SK-N-SH (cell line): ENCODE measurements around the gene COL12A1. TPM values are rescaled to one million over a fixed set of nuclear protein-coding genes. Genes with fewer than 3 reads are reported as not detected.

ENCODE experiments used
- CTCF ChIA-PET: fragments of 300-600, 350-600 bp; formaldehyde crosslinking; extraction: SDS; loops from one replicate; lab custom pipeline; 2021; lab: Yijun Ruan, JAX
- POLR2A ChIA-PET: fragments of 350-600 bp; sonication (Branson Sonifier 250); formaldehyde crosslinking; extraction: SDS; loops from one replicate; lab custom pipeline; 2020; ENCODE audit warnings: antibody characterized with exemption, inconsistent platforms; lab: Yijun Ruan, JAX
- DNase-seq: peaks from one replicate; pipeline ENCODE4 v3.0.0; 2012
- H2AFZ ChIP-seq: fragments of 200-600 bp; sonication (generic); 2 replicates; pipeline ENCODE4 v1.8.1; 2016; ENCODE audit warnings: antibody characterized with exemption, mild to moderate bottlenecking, low read depth
- H3F3A ChIP-seq: fragments of 200-600 bp; sonication (generic); replicated peaks from 2 replicates; pipeline ENCODE3; 2016; ENCODE audit warnings: antibody characterized with exemption, mild to moderate bottlenecking; ENCODE audit not compliant: insufficient read depth
- H3K27ac ChIP-seq, 2 experiments: fragments of 200-500 bp in 1 of 2; fragments of 200-600 bp in 1 of 2; sonication (Bioruptor generic) in 1 of 2; sonication (generic), shearing (Covaris generic) in 1 of 2; 2 replicates each; pipeline versions ENCODE4 v1.5.1 to v1.6.1; 2014 to 2016; ENCODE audit warnings: low read depth in 2 of 2, inconsistent platforms in 1 of 2, low read length in 1 of 2, mild to moderate bottlenecking in 1 of 2, mixed read lengths in 1 of 2
- H3K27me3 ChIP-seq: fragments of 200-600 bp; sonication (generic), shearing (Covaris generic); 2 replicates; pipeline ENCODE4 v1.6.1; 2016; ENCODE audit warnings: mixed run types; ENCODE audit not compliant: insufficient read depth
- H3K36me3 ChIP-seq, 2 experiments: fragments of 200-500 bp in 1 of 2; fragments of 200-600 bp in 1 of 2; sonication (Bioruptor generic) in 1 of 2; sonication (generic) in 1 of 2; replicated peaks in 1 of 2; 2 replicates each; pipeline versions ENCODE3 to v1.5.1; 2014 to 2016; ENCODE audit warnings: low read length in 1 of 2, mild to moderate bottlenecking in 1 of 2; ENCODE audit not compliant: insufficient read depth in 2 of 2, control insufficient read depth in 1 of 2
- H3K4me1 ChIP-seq, 2 experiments: fragments of 200-500 bp in 1 of 2; fragments of 200-600 bp in 1 of 2; sonication (Bioruptor generic) in 1 of 2; sonication (generic), shearing (Covaris generic) in 1 of 2; 2 replicates each; pipeline versions ENCODE4 v1.5.1 to v1.6.1; 2014 to 2016; ENCODE audit warnings: low read depth in 1 of 2, low read length in 1 of 2, mixed run types in 1 of 2; ENCODE audit not compliant: insufficient read depth in 2 of 2, control insufficient read depth in 1 of 2
- H3K4me2 ChIP-seq: fragments of 200-600 bp; sonication (generic), shearing (Covaris generic); 2 replicates; pipeline ENCODE4 v1.6.1; 2017; ENCODE audit warnings: mixed run types
- H3K4me3 ChIP-seq, 2 experiments: fragments of 200-500 bp in 1 of 2; fragments of 200-600 bp in 1 of 2; sonication (Bioruptor generic) in 1 of 2; sonication (generic), shearing (Covaris generic) in 1 of 2; 2 replicates each; pipeline versions ENCODE4 v1.5.1 to v1.8.1; 2014 to 2016; ENCODE audit warnings: low read depth in 2 of 2, inconsistent platforms in 1 of 2, low read length in 1 of 2, mild to moderate bottlenecking in 1 of 2, mixed read lengths in 1 of 2, moderate library complexity in 1 of 2
- H3K79me2 ChIP-seq: fragments of 200-600 bp; sonication (generic); 2 replicates; pipeline ENCODE4 v1.8.1; 2017; ENCODE audit warnings: mild to moderate bottlenecking; ENCODE audit not compliant: insufficient read depth
- H3K9ac ChIP-seq: fragments of 200-600 bp; sonication (generic); 2 replicates; pipeline ENCODE4 v1.6.1; 2017; ENCODE audit warnings: mixed run types
- H3K9me2 ChIP-seq: fragments of 200-600 bp; sonication (generic); 2 replicates; pipeline ENCODE4 v1.6.1; 2017; ENCODE audit warnings: mixed run types
- H3K9me3 ChIP-seq: fragments of 200-600 bp; sonication (generic); 2 replicates; pipeline ENCODE4 v1.6.1; 2017; ENCODE audit warnings: mixed run types, mild to moderate bottlenecking, moderate library complexity
- H4K20me1 ChIP-seq: fragments of 200-600 bp; sonication (generic); 2 replicates; pipeline ENCODE4 v1.6.1; 2017; ENCODE audit warnings: mild to moderate bottlenecking, mixed run types; ENCODE audit not compliant: insufficient read depth
- CHD2 ChIP-seq: fragments of 150-350 bp; IDR thresholded peaks from 2 replicates; pipeline ENCODE4 v1.6.1; 2018; ENCODE audit warnings: low read length; ENCODE audit not compliant: partially characterized antibody
- EP300 ChIP-seq, 2 experiments: IDR thresholded peaks; 2 replicates each; pipeline versions ENCODE4 v1.4.0 to v1.6.1; 2012; ENCODE audit warnings: borderline replicate concordance in 1 of 2, low read depth in 1 of 2, low read length in 1 of 2
- EZH2phosphoT487 ChIP-seq: fragments of 200-600 bp; sonication (generic); IDR thresholded peaks from 2 replicates; pipeline ENCODE4 v1.6.1; 2017; ENCODE audit warnings: low read depth, mixed run types, mild to moderate bottlenecking, antibody characterized with exemption, moderate library complexity, borderline replicate concordance
- FOXJ3 ChIP-seq: sonication (generic); formaldehyde crosslinking; IDR thresholded peaks from 2 replicates; pipeline ENCODE4 v1.5.1; 2020; ENCODE audit warnings: mild to moderate bottlenecking, missing genetic modification reagents
- FOXM1 ChIP-seq: IDR thresholded peaks from 2 replicates; pipeline ENCODE4 v1.4.0; 2012; ENCODE audit warnings: low read depth, mild to moderate bottlenecking
- GABPA ChIP-seq: IDR thresholded peaks from 2 replicates; pipeline ENCODE4 v1.4.0; 2012; ENCODE audit warnings: low read depth, mild to moderate bottlenecking
- MEF2A ChIP-seq: IDR thresholded peaks from 2 replicates; pipeline ENCODE4 v1.4.0; 2012; ENCODE audit warnings: low read depth, borderline replicate concordance
- MXI1 ChIP-seq: IDR thresholded peaks from 2 replicates; pipeline ENCODE4 v1.6.1; 2012; ENCODE audit warnings: mild to moderate bottlenecking, low read depth, low read length, improper control_type of control experiment
- NRF1 ChIP-seq: IDR thresholded peaks from 2 replicates; pipeline ENCODE4 v1.6.1; 2012; ENCODE audit warnings: low read depth, mild to moderate bottlenecking, low read length
- POLR2AphosphoS5 ChIP-seq: IDR thresholded peaks from 2 replicates; pipeline ENCODE4 v1.6.1; 2012; ENCODE audit warnings: low read depth, low read length
- SMC3 ChIP-seq: IDR thresholded peaks from 2 replicates; pipeline ENCODE4 v1.6.1; 2012; ENCODE audit warnings: low read depth, low read length, improper control_type of control experiment
- TAF1 ChIP-seq: IDR thresholded peaks from 2 replicates; pipeline ENCODE4 v1.6.1; 2012; ENCODE audit warnings: low read depth, mild to moderate bottlenecking, low read length, moderate library complexity, borderline replicate concordance
- TCF12 ChIP-seq: IDR thresholded peaks from 2 replicates; pipeline ENCODE4 v1.4.0; 2012
- WGBS: methylation state at CpG from one replicate; pipeline ENCODE4 v1.1.6; 2017; ENCODE audit warnings: low lambda C conversion rate; 5-methylcytosine and 5-hydroxymethylcytosine counted together
- polyA plus RNA-seq, 3 experiments: library from polyadenylated mRNA; depleted of rRNA; stranded (reverse); fragments of >200 nt; gene quantifications; 2 replicates each; pipeline ENCODE4 v1.2.3, GENCODE V29; 2012
- TF ChIP-seq, protein P1 (sequence below): IDR thresholded peaks from 2 replicates; pipeline ENCODE4 v1.4.0; 2012; ENCODE audit warnings: low read depth

The COL12A1 gene
- polyA plus RNA-seq, 1 of the 3 experiments (the other 2 are of a cell fraction): 0.03 TPM

DNA sequence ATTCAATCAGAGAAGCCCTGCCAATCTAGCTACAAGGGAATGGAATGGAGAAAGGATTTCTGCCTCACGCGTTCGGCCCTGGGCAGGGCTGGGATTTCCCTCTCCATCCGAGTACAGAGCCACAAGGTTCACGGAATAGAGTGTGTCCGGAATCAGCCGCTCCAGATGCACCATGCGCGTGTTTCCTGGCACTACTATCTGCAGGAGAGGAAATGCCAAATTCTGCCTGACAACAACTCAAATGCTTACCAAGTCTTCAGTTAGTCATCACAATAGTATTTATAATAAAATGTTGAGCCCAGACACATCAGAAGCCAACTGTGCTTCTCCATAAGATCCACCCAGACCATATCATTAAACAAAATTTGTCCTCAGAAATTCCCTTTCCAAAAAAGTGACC is 75.1 kb downstream of the COL12A1 start:
- Histone ChIP-seq H3K9me3 (0 out of 2 replicates have a peak, but pooled peaks cover 3% of the 10 kb centered on the region), H4K20me1 (0 out of 2 replicates have a peak, but pooled peaks cover 3% of the 10 kb centered on the region), H3K4me3 (no peak overlapping the region), H3K27ac (no peak overlapping the region), H3K9ac (no peak overlapping the region), H3K4me2 (no peak overlapping the region), H3K4me1 (no peaks in the 10 kb centered on the region)
- no peak for DNase-seq
- 34% methylated on average over 9 of the region's 9 CpGs for WGBS
- CTCF ChIA-PET: no interaction called here
- TF ChIP-seq TCF12 (no peak), FOXM1 (no peak), EZH2phosphoT487 (no peak), CHD2 (no peak), TAF1 (no peak), POLR2AphosphoS5 (no peak), GABPA (no peak)
- TF ChIP-seq, protein P1, sequence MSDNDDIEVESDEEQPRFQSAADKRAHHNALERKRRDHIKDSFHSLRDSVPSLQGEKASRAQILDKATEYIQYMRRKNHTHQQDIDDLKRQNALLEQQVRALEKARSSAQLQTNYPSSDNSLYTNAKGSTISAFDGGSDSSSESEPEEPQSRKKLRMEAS: no peak
- TF ChIP-seq, all 33 proteins: peak for 0
- Histone ChIP-seq H3K79me2 (no peaks in the 10 kb centered on the region), H3K27me3 (peaks cover 5% of the 10 kb centered on the region), H2AFZ (no peak overlapping the region), H3K9me2 (no peaks in the 10 kb centered on the region), H3F3A (no peaks in the 10 kb centered on the region), H3K36me3 (no peaks in the 10 kb centered on the region)
- POLR2A ChIA-PET: no interaction called here

DNA sequence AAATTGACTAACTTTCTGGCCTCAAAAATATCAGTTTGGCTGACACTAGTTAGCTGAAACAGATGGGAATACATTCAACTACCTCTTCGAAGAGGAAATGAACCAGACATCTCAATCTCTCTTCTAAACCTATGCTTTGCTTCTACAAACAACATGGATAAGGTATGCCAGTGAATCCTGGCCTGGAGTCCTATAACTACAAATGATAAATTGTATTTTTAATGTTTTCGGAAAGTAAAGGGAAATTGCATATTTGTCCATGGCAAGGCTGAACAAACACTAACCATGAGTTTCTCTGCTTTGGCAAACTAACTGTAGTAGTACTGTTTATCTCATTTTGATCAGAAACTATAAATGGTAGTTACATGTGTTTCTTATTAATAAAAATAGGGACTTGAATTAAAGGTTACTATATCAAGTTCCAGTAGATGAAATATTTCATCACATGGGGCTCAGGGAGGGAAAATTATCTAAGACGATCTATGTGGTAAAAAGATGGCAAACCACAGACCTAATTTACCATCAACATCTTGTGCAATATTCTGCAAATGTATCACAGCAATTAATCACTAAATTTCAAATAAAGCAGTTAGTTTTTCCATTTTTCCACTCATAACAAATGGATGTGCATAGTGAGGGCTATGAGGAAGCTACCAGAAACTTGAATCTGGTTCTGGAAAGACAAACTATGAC is 76.8 kb downstream of the COL12A1 start:
- no peaks in the 10 kb centered on the region for H3K36me3 ChIP-seq
- H3K4me2 ChIP-seq: no peak overlapping the region
- POLR2A ChIA-PET: no interaction called here
- H2AFZ ChIP-seq: no peak overlapping the region
- H3K9me2 ChIP-seq: no peaks in the 10 kb centered on the region
- no peak for DNase-seq
- CTCF ChIA-PET: interaction anchor here (0.9 kb wide), 1 partner anchor 19 kb away, joined by 3 read pairs; no protein-coding TSS in a partner anchor
- TF ChIP-seq MEF2A (no peak), MXI1 (no peak), EP300 (IDR thresholded peaks at IDR 0.05; ENCODE audit: borderline replicate concordance in 1 of 2, low read depth in 1 of 2, low read length in 1 of 2) (no peak), SMC3 (no peak), FOXM1 (no peak), NRF1 (no peak), TAF1 (no peak), FOXJ3 (no peak)
- H3K4me1 ChIP-seq: no peaks in the 10 kb centered on the region
- WGBS: 7% methylated on average over 3 of the region's 3 CpGs
- H3K4me3 ChIP-seq: no peak overlapping the region
- H3F3A ChIP-seq: no peaks in the 10 kb centered on the region
- H3K79me2 ChIP-seq: no peaks in the 10 kb centered on the region
- H3K27me3 ChIP-seq: no peaks in the 10 kb centered on the region; the same call in 1 of the 2 replicates
- H3K27ac ChIP-seq: no peak overlapping the region
- no peaks in the 10 kb centered on the region for H4K20me1 ChIP-seq
- no peak overlapping the region for H3K9ac ChIP-seq
- 0 out of 2 replicates have a peak, but pooled peaks cover 3% of the 10 kb centered on the region for H3K9me3 ChIP-seq
